Endothelial cell of umbilical vein (primary cell): Measurements from ENCODE around the gene OBP2B. TPM values are rescaled to one million over a fixed set of nuclear protein-coding genes. Genes with fewer than 3 reads are reported as not detected.
A peak's percentile ranks its signal among the peaks of the same experiment; 100 is the strongest.

Experiments used
- BruUV-seq: library from RNA; stranded (reverse); fragments of 400-500 nt; replicated peaks from 2 replicates; lab custom pipeline; 2021; lab: Mats Ljungman, UMichigan
- CTCF ChIA-PET: fragments of 300-600, 350-600 bp; sonication (Branson Sonifier 250); formaldehyde crosslinking; loops from one replicate; lab custom pipeline; 2021; ENCODE audit warnings: antibody characterized with exemption, inconsistent platforms; lab: Charles Lee
- POLR2A ChIA-PET: fragments of 300-600, 350-600 bp; sonication (Branson Sonifier 250); formaldehyde crosslinking; loops from one replicate; lab custom pipeline; 2021; ENCODE audit warnings: antibody characterized with exemption, inconsistent platforms; lab: Charles Lee
- DNase-seq: peaks from one replicate; pipeline ENCODE4 v3.0.0-alpha.2; 2011; ENCODE audit warnings: low read depth, low spot score
- FAIRE-seq: peaks from 2 replicates; lab custom pipeline; 2011; peaks lifted over from hg19 to GRCh38; lab: Jason Lieb, UNC
- H2AFZ ChIP-seq: 2 replicates; pipeline ENCODE4 v1.6.0; 2012; ENCODE audit warnings: low read depth, low read length, control low read depth, inconsistent platforms
- H3K27ac ChIP-seq: 2 replicates; pipeline ENCODE4 v1.5.1; 2011; ENCODE audit warnings: low read depth, mild to moderate bottlenecking, control low read depth, low read length, moderate library complexity; ENCODE audit not compliant: insufficient read depth
- H3K27me3 ChIP-seq, 2 experiments: 2 replicates each; pipeline versions ENCODE4 v1.6.0 to v1.6.1; 2011; ENCODE audit warnings: low read length in 2 of 2, mixed read lengths in 1 of 2; ENCODE audit not compliant: control insufficient read depth in 2 of 2, insufficient read depth in 2 of 2
- H3K36me3 ChIP-seq, 2 experiments: 2 replicates in 1 of 2; 3 replicates in 1 of 2; pipeline ENCODE4 v1.5.1; 2011; ENCODE audit warnings: low read length in 2 of 2, mild to moderate bottlenecking in 1 of 2, moderate library complexity in 1 of 2; ENCODE audit not compliant: control insufficient read depth in 2 of 2, insufficient read depth in 2 of 2; ENCODE audit errors: extremely low read depth in 1 of 2
- H3K4me1 ChIP-seq: 3 replicates; pipeline ENCODE4 v1.5.1; 2011; ENCODE audit warnings: mild to moderate bottlenecking, low read length; ENCODE audit not compliant: control insufficient read depth, insufficient read depth; ENCODE audit errors: extremely low read depth
- H3K4me2 ChIP-seq: 2 replicates; pipeline ENCODE4 v1.6.1; 2011; ENCODE audit warnings: low read length, control low read depth, mixed read lengths; ENCODE audit not compliant: insufficient read depth
- H3K4me3 ChIP-seq, 3 experiments: fragments of 200-600 bp in 1 of 3; sonication (generic), shearing (Covaris generic) in 1 of 3; replicated peaks in 1 of 3; 2 replicates each; pipeline ENCODE4 v1.5.1; 2011 to 2016; ENCODE audit warnings: control low read depth in 3 of 3, low read length in 3 of 3, mild to moderate bottlenecking in 2 of 3, inconsistent platforms in 1 of 3, low read depth in 1 of 3, moderate library complexity in 1 of 3; ENCODE audit not compliant: insufficient read depth in 1 of 3
- H3K79me2 ChIP-seq: 2 replicates; pipeline ENCODE4 v1.6.0; 2012; ENCODE audit warnings: low read length, inconsistent platforms; ENCODE audit not compliant: control insufficient read depth, insufficient read depth
- H3K9ac ChIP-seq: replicated peaks from 2 replicates; pipeline ENCODE3; 2011; ENCODE audit warnings: low read length, control low read depth; ENCODE audit not compliant: insufficient read depth; ENCODE audit errors: extremely low read depth
- H3K9me1 ChIP-seq: replicated peaks from 3 replicates; pipeline ENCODE4 v1.6.0; 2011; ENCODE audit warnings: mild to moderate bottlenecking, low read length; ENCODE audit not compliant: control insufficient read depth, insufficient read depth; ENCODE audit errors: extremely low read depth
- H3K9me3 ChIP-seq: replicated peaks from 2 replicates; pipeline ENCODE4 v1.5.1; 2012; ENCODE audit warnings: low read length, inconsistent platforms; ENCODE audit not compliant: control insufficient read depth, insufficient read depth
- H4K20me1 ChIP-seq: replicated peaks from 2 replicates; pipeline ENCODE3; 2011; ENCODE audit warnings: mild to moderate bottlenecking, low read length; ENCODE audit not compliant: control insufficient read depth, insufficient read depth; ENCODE audit errors: extremely low read depth
- GATA2 ChIP-seq: IDR thresholded peaks from 2 replicates; pipeline ENCODE4 v1.7.0; 2011; ENCODE audit warnings: low read depth, mild to moderate bottlenecking, moderate library complexity, mixed read lengths, low read length; ENCODE audit not compliant: insufficient read length, insufficient read depth
- POLR2A ChIP-seq: IDR thresholded peaks from 2 replicates; pipeline ENCODE4 v1.6.1; 2012; ENCODE audit warnings: low read depth, mild to moderate bottlenecking, control low read depth, low read length
- POLR2AphosphoS5 ChIP-seq: IDR thresholded peaks from 2 replicates; pipeline ENCODE4 v1.6.1; 2012; ENCODE audit warnings: low read depth, mild to moderate bottlenecking, control low read depth, low read length, moderate library complexity; ENCODE audit not compliant: insufficient read depth
- dilution Hi-C: fragments of 300-500 bp; cut with MboI; formaldehyde crosslinking; loops from one replicate; pipeline ENCODE4 v1.15.0; 2019; ENCODE audit warnings: low sequenced_read_pairs; ENCODE audit not compliant: extremely low pct_ligation_motif_present
- intact Hi-C: fragments of 100-400 bp; cut with micrococcal nuclease; formaldehyde crosslinking; loops from one replicate; pipeline ENCODE4 v1.10.0; 2022
- polyA plus RNA-seq, 4 experiments: library from polyadenylated mRNA; depleted of rRNA in 3 of 4; stranded (reverse) in 3 of 4; unstranded in 1 of 4; fragments of >200 nt; gene quantifications; 2 replicates each; pipeline versions ENCODE4 v1.2.1 to v1.2.3, GENCODE V29; 2011 to 2012; ENCODE audit warnings: missing spikeins in 1 of 4
- total RNA-seq: library from RNA; stranded (reverse); gene quantifications from 2 replicates; pipeline ENCODE4 v1.2.3, GENCODE V29; 2021

Gene OBP2B
- total and polyA plus RNA-seq, 2 donors (not counting 3 experiments of a cell fraction or from before 2014, with no cell fraction given): not detected

GRCh38 chr9:133164191-133164590 lies 44.9 kb downstream of the OBP2B start:
- FAIRE-seq (no peak), DNase-seq (no peak)
- Histone ChIP-seq H3K4me2 (peak overlapping the region; percentile 61), H3K9me3 (no peaks in the 10 kb centered on the region), H3K9me1 (no peaks in the 10 kb centered on the region), H3K4me3 (peak overlapping the region; percentile 60 to 92 (median 80)), H4K20me1 (no peaks in the 10 kb centered on the region), H3K27ac (no peak overlapping the region), H3K9ac (peak overlapping the region; percentile 61), H3K79me2 (no peaks in the 10 kb centered on the region), H2AFZ (peak overlapping the region; percentile 95), H3K36me3 (peaks cover under 1 to 4% of the 10 kb centered on the region in 2 experiments), H3K4me1 (peaks cover 3% of the 10 kb centered on the region), H3K27me3 (no peaks in the 10 kb centered on the region)
- BruUV-seq: no TSS peak
- dilution Hi-C loops (no loop called here), intact Hi-C loops (no loop called here)
- ChIA-PET CTCF (interaction anchor here (1.0 kb wide), 1 partner anchor 16 kb away, joined by 4 read pairs; no protein-coding TSS in a partner anchor), POLR2A (no interaction called here)
- no peak for TF ChIP-seq GATA2

GRCh38 chr9:133163504-133164172 lies 45.4 kb downstream of the OBP2B start, which contains the start of gene GBGT1:
Gene GBGT1 (minus strand): TSS chr9:133163914. CDS start chr9:133162412, 1,502 bp downstream.
- POLR2A ChIA-PET: no interaction called here
- Histone ChIP-seq H3K4me1 (peaks cover 3% of the 10 kb centered on the region), H2AFZ (peak within 1 kb of the TSS; percentile 95), H3K79me2 (no peaks in the 10 kb centered on the region), H4K20me1 (no peaks in the 10 kb centered on the region), H3K36me3 (peaks cover 2 to 4% of the 10 kb centered on the region in 2 experiments), H3K9ac (peak within 1 kb of the TSS; percentile 61), H3K27ac (no peak within 1 kb of the TSS), H3K27me3 (no peaks in the 10 kb centered on the region), H3K4me2 (peak within 1 kb of the TSS; percentile 61), H3K9me3 (no peaks in the 10 kb centered on the region), H3K9me1 (no peaks in the 10 kb centered on the region), H3K4me3 (peak within 1 kb of the TSS; percentile 60 to 92 (median 80))
- FAIRE-seq (peak; percentile 73), DNase-seq (peak; percentile 55)
- TF ChIP-seq GATA2 (no peak), POLR2A (peak; percentile 64), POLR2AphosphoS5 (no peak)
- TSS peak; percentile 9 for BruUV-seq
- CTCF ChIA-PET: interaction anchor here (1.0 kb wide), 1 partner anchor 17 kb away, joined by 4 read pairs; no protein-coding TSS in a partner anchor
- dilution Hi-C loops: no loop called here
- intact Hi-C loops: no loop called here
